Erythroblast (primary cell): ENCODE data around the gene DPYSL4.

Source experiments
- GATA1 ChIP-seq: IDR thresholded peaks from 2 replicates; pipeline ENCODE4 v1.6.1; 2011; ENCODE audit warnings: low read depth, mild to moderate bottlenecking, control low read depth, low read length, moderate library complexity
- POLR2A ChIP-seq: IDR thresholded peaks from 2 replicates; pipeline ENCODE4 v1.6.1; 2011; ENCODE audit warnings: mild to moderate bottlenecking, low read length

DNA sequence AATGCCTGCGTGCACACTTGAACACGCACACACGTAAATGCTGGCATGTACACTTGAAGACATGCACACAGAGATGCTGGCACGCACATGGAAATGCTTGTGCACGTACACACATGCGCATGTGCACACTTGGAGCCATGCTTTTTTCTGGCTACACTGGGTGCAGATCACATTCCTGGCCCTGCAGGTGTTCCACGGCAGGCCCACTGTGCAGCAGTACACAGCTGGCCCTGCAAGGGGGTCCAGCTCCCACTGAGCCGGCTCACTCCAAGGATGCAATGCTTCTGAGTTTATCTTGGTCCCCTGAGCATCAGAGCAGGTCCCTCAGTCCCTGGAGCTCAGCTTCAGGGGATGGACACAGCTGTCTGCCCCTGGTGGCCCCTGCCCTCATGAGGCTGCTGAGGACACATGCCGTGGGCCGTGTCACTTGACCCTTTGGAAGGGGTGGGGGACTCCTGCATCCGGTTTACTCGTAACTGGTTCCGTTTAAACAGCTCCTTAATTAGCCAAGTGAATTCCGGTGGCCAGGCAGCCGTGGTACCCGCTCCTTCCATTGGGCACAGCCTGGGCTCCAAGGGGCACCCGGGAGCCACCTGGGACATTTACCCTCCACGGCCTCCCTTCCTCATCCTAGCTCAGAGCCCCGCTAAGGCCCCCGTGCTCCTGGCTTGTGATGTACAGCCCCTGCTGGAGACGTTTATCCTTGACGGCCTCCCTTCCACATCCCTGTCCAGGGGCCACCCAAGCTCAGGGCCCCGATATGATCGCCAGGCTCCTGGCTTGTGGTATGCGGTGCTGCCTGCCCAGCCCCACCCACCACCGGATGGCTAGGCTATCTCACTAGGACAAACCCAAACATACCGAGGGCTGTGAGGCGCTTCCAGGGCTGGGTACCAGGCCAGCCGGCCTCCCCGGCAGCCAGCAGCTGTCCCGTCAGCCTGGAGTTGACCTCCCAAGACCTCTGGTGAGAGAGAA, 39.5 kb upstream of the DPYSL4 start:
- no peak for TF ChIP-seq POLR2A
- no peak for TF ChIP-seq GATA1
